ENCODE data around the gene LRRC4. TPM values are rescaled to one million over a fixed set of nuclear protein-coding genes. Genes with fewer than 3 reads are reported as not detected.

The LRRC4 gene
- total RNA-seq, 4 donors from 2014 or later, result 1.6 to 2.5 (median 2.1) TPM; not detected in 1

- Histone ChIP-seq H3K27me3 (no peaks in the 10 kb centered on the region), H3K36me3 (no peaks in the 10 kb centered on the region), H3K27ac (no peak overlapping the region), H3K9me3 (no peaks in the 10 kb centered on the region), H3K4me3 (no peak overlapping the region), H3K4me1 (peaks cover 0 to 8% (median 0%) of the 10 kb centered on the region in 4 donors)
- DNase-seq, result no peak
- no peak for TF ChIP-seq POLR2A (IDR thresholded peaks at IDR 0.05)
- no peak for TF ChIP-seq CTCF (IDR thresholded peaks at IDR 0.05)
Observed at GRCh38 chr7:128044064-128044463, 12.8 kb upstream of the LRRC4 start.

- TF ChIP-seq CTCF (IDR thresholded peaks at IDR 0.05) (no peak), POLR2A (IDR thresholded peaks at IDR 0.05) (no peak)
- no peak overlapping the region for H3K4me3 ChIP-seq
Observed at GRCh38 chr7:128042012-128042411, 10.8 kb upstream of the LRRC4 start.

GRCh38 chr7:128041203-128041602 lies 10.0 kb upstream of the LRRC4 start:
- H3K4me1 ChIP-seq, result peaks cover 0 to 9% (median 0%) of the 10 kb centered on the region in 4 donors
- no peak for DNase-seq
- H3K27me3 ChIP-seq, result no peaks in the 10 kb centered on the region
- TF ChIP-seq POLR2A (IDR thresholded peaks at IDR 0.05), result no peak
- TF ChIP-seq CTCF (IDR thresholded peaks at IDR 0.05), result no peak
- H3K27ac ChIP-seq, result no peak overlapping the region
- no peaks in the 10 kb centered on the region for H3K36me3 ChIP-seq
- no peaks in the 10 kb centered on the region for H3K9me3 ChIP-seq
- no peak overlapping the region for H3K4me3 ChIP-seq

More at GRCh38 chr7:128042012-128042411, 10.8 kb upstream of the LRRC4 start:
- Histone ChIP-seq H3K27ac (no peak overlapping the region), H3K4me1 (peaks cover 0 to 9% (median 0%) of the 10 kb centered on the region in 4 donors), H3K9me3 (no peaks in the 10 kb centered on the region), H3K36me3 (no peaks in the 10 kb centered on the region), H3K27me3 (no peaks in the 10 kb centered on the region)
- DNase-seq, result no peak

GRCh38 chr7:128040205-128040604 lies 9.0 kb upstream of the LRRC4 start:
- Histone ChIP-seq H3K4me1 (peaks cover 0 to 9% (median 0%) of the 10 kb centered on the region in 4 donors), H3K27ac (no peak overlapping the region), H3K4me3 (no peak overlapping the region), H3K36me3 (no peaks in the 10 kb centered on the region), H3K27me3 (no peaks in the 10 kb centered on the region), H3K9me3 (no peaks in the 10 kb centered on the region)
- no peak for DNase-seq
- no peak for TF ChIP-seq POLR2A (IDR thresholded peaks at IDR 0.05)
- TF ChIP-seq CTCF (IDR thresholded peaks at IDR 0.05), result no peak

- no peaks in the 10 kb centered on the region for H3K9me3 ChIP-seq
- no peak for TF ChIP-seq POLR2A (IDR thresholded peaks at IDR 0.05)
- no peak for TF ChIP-seq CTCF (IDR thresholded peaks at IDR 0.05)
- H3K27ac ChIP-seq, result no peak overlapping the region
- H3K4me3 ChIP-seq, result no peak overlapping the region
- H3K36me3 ChIP-seq, result no peaks in the 10 kb centered on the region
- no peaks in the 10 kb centered on the region for H3K27me3 ChIP-seq
- H3K4me1 ChIP-seq, result peaks cover 0 to 9% (median 0%) of the 10 kb centered on the region in 4 donors
- DNase-seq, result no peak
Observed at GRCh38 chr7:128039544-128039953, 8.3 kb upstream of the LRRC4 start.
